NB4 (cell line): ENCODE measurements around the gene AFF3.

Experiments
- DNase-seq: peaks from one replicate; pipeline ENCODE4 v3.0.0; 2010; ENCODE audit warnings: low read depth
- H3K4me3 ChIP-seq: one replicate; pipeline ENCODE4 v1.5.1; 2011; ENCODE audit warnings: mild to moderate bottlenecking, low read depth, low read length, moderate library complexity
- MYC ChIP-seq: IDR thresholded peaks from 2 replicates; pipeline ENCODE4 v1.6.1; 2011; ENCODE audit warnings: low read depth, low read length
- POLR2A ChIP-seq: IDR thresholded peaks from 2 replicates; pipeline ENCODE4 v1.6.1; 2011; ENCODE audit warnings: mild to moderate bottlenecking; ENCODE audit not compliant: insufficient read length; ENCODE audit errors: extremely low read depth
- TF ChIP-seq, protein P1 (sequence below): IDR thresholded peaks from 2 replicates; pipeline ENCODE4 v1.6.1; 2011; ENCODE audit warnings: low read depth, low read length
- TF ChIP-seq, protein P2 (sequence below): IDR thresholded peaks from one replicate; pipeline ENCODE4 v1.5.1; 2012; ENCODE audit warnings: low read depth, low read length

AFF3 gene

DNA sequence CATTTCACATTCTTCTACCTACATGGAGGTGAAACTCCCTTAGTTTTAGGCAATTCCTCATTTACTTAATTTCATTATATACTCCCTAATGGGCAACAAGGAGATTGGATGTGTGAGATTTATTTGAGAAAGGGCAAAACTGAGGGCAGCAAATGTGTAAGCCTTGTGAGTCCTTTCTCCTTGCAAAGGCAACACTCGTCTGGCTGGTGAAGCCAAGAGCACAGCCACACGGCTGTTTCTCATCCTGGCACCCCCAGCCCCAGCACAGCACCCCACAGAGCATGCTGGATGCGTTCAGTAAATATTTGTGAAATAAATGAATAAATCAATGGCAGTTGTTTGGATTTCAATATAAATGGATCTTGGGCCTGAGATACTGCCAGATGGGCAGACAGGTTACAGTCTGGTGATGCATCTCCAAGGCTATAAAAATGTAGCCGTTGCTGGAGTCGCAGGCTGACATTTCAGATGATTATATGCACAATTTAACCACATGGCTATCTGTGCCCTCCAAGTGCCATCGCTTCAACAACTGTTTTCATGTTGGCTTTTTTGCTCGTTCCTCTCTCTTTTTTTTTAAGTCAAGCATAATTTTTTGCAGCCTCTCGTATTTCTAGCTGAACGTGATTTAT is 498.5 kb downstream of the AFF3 start:
- TF ChIP-seq POLR2A (no peak), MYC (no peak)
- TF ChIP-seq, protein P1, sequence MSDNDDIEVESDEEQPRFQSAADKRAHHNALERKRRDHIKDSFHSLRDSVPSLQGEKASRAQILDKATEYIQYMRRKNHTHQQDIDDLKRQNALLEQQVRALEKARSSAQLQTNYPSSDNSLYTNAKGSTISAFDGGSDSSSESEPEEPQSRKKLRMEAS: no peak
- TF ChIP-seq, protein P2, sequence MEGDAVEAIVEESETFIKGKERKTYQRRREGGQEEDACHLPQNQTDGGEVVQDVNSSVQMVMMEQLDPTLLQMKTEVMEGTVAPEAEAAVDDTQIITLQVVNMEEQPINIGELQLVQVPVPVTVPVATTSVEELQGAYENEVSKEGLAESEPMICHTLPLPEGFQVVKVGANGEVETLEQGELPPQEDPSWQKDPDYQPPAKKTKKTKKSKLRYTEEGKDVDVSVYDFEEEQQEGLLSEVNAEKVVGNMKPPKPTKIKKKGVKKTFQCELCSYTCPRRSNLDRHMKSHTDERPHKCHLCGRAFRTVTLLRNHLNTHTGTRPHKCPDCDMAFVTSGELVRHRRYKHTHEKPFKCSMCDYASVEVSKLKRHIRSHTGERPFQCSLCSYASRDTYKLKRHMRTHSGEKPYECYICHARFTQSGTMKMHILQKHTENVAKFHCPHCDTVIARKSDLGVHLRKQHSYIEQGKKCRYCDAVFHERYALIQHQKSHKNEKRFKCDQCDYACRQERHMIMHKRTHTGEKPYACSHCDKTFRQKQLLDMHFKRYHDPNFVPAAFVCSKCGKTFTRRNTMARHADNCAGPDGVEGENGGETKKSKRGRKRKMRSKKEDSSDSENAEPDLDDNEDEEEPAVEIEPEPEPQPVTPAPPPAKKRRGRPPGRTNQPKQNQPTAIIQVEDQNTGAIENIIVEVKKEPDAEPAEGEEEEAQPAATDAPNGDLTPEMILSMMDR: no peak
- no peak overlapping the region for H3K4me3 ChIP-seq
- no peak for DNase-seq

- no peak for TF ChIP-seq MYC
- TF ChIP-seq POLR2A: no peak
- TF ChIP-seq, protein P2: no peak
- TF ChIP-seq, protein P1: no peak
- no peak for DNase-seq
- H3K4me3 ChIP-seq: no peak overlapping the region
Measured at GRCh38 chr2:99641999-99642398, 500.4 kb downstream of the AFF3 start.

DNA sequence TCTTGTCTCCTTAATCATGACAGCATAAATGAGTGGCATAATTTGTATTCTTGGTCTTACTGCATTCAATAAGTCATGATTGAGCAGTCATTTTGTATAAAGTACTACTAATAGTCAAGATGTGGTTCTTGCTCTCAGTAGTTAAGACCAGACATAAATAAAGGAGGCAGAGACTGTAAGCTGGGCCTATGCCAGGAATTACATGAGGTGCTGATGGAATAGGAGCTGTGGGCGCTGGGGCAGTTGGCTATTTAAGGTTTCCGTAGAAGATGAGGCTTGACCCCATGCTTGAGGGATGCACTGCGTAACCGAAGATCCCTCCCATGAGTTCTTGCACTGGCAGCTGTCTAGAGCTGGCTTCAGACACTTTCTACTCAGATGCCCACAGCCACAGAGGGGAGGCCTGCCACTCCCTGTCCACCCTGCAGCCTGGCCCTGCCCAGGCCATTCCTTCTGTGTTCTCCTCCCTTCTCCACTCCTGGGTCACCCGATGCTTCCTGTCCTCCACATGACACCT is 501.7 kb downstream of the AFF3 start:
- TF ChIP-seq POLR2A (no peak), MYC (no peak)
- TF ChIP-seq, protein P2: no peak
- TF ChIP-seq, protein P1: no peak
- H3K4me3 ChIP-seq: no peak overlapping the region
- DNase-seq: no peak

- no peak for DNase-seq
- TF ChIP-seq MYC: no peak
- TF ChIP-seq POLR2A: no peak
- TF ChIP-seq, protein P1: no peak
- TF ChIP-seq, protein P2: no peak
- H3K4me3 ChIP-seq: no peak overlapping the region
Measured at GRCh38 chr2:99638791-99639190, 503.6 kb downstream of the AFF3 start.

GRCh38 chr2:99637159-99637697 is 505.2 kb downstream of the AFF3 start:
- DNase-seq: no peak
- H3K4me3 ChIP-seq: no peak overlapping the region
- TF ChIP-seq POLR2A: no peak
- TF ChIP-seq MYC: no peak
- TF ChIP-seq, protein P2: no peak
- TF ChIP-seq, protein P1: no peak
